ENCODE measurements around the gene TSPAN4.

The TSPAN4 gene

DNA sequence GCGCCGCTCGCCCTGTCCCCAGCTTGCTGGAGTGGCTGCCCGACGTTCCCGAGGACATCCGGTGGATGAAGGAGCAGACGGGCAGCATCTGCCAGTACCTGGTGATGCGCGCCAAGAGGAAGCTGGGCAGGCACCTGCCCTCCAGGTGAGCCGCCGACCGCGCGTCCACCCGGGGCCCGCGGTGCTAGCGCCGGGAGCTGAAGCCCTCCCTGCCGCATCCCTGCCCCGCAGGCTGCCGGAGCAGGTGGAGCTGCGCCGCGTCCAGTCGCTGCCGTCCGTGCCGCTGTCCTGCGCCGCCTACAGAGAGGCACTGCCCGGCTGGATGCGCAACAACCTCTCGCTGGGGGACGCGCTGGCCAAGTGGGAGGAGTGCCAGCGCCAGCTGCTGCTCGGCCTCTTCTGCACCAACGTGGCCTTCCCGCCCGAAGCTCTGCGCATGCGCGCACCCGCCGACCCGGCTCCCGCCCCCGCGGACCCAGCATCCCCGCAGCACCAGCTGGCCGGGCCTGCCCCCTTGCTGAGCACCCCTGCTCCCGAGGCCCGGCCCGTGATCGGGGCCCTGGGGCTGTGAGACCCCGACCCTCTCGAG is 18.3 kb upstream of the TSPAN4 start:
- no peak for DNase-seq (ENCODE audit: low spot score)

DNA sequence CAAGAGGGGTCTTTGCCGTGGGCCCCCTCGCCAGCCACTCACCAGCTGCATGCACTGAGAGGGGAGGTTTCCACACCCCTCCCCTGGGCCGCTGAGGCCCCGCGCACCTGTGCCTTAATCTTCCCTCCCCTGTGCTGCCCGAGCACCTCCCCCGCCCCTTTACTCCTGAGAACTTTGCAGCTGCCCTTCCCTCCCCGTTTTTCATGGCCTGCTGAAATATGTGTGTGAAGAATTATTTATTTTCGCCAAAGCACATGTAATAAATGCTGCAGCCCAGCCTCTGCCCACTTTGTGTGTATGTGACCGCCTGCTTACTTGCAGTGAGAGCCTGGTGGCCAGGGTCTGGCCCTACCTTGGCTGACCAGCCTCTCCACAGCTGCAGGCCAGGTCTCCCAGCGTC is 17.7 kb upstream of the TSPAN4 start:
- no peak for DNase-seq (ENCODE audit: low spot score)

DNA sequence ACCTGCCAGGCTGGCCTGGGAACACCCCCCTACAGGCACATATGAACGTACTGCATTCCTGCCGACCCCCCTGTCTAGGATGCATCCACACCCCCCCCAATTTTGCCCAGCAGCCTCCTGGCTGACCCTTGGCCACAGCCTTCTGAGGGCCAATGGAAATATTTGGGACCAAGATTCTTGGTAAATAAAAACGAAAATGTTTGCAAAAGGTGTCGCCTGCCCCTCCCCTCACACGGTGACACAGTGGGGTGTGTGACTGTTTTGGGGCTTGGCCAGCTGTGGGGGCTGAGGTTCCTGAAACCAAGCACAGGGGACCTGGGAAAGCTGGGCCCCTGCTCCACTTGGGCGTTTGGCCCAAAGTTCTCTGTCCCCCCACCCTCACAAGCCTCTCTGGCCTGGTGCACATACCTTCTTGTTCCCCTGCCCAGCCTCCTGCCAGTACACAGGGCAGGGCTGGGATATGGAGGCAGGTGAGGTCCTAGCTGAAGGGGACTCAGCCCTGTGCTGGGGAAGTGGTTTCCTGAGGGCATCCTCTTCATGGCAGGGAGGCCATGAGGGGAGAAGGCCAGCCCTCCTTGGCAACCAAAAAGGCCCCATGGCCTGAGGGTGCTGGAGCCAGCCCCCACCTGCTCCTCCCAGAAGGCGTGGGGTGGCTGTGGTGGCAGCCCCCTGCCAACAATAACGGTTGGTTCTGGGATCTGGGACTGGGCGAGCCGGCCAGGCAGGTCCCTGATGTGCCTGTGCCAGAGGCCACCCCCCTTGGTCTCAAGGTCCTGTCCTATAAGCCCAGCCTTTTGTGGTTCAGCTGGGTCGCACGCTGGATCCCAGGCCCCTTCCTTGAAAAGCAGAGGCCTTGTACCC is 17.1 kb upstream of the TSPAN4 start:
- DNase-seq (ENCODE audit: low spot score) = no peak

DNA sequence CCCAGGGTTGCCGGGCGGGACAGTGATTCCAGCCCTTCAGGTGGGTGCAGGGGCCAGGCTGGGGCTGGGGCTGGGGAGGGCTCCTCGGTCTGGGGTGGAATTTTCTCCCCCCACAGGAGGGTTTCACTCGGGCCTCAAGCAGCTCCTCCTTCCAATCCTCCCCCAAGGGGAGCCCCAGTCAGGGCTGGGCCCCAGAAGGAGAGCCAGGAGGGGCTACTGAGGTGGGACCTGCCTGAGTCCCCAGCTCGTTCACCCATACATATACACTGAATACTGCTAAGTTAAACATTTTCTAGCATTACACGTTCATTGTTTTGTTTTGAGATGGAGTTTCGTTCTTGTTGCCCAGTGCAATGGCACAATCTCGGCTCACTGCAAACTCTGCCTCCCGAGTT is 16.4 kb upstream of the TSPAN4 start:
- DNase-seq (ENCODE audit: low spot score) = no peak

DNA sequence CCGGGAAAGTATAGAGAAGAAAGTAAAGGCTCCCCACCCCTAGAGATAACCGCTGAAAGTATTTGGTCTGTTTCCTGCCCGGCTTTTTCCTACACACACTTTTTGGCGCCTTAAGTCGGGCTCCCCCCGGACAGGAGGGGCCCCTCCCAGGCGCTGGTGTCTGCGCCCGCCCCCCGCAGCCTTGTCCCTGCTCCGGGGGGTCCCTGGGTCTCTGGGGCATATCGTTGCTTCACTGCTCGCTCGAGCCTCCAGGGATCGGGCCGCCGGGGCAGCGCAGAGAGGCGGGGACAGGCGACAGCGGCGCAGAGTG is 15.9 kb upstream of the TSPAN4 start:
- no peak for DNase-seq (ENCODE audit: low spot score)

DNA sequence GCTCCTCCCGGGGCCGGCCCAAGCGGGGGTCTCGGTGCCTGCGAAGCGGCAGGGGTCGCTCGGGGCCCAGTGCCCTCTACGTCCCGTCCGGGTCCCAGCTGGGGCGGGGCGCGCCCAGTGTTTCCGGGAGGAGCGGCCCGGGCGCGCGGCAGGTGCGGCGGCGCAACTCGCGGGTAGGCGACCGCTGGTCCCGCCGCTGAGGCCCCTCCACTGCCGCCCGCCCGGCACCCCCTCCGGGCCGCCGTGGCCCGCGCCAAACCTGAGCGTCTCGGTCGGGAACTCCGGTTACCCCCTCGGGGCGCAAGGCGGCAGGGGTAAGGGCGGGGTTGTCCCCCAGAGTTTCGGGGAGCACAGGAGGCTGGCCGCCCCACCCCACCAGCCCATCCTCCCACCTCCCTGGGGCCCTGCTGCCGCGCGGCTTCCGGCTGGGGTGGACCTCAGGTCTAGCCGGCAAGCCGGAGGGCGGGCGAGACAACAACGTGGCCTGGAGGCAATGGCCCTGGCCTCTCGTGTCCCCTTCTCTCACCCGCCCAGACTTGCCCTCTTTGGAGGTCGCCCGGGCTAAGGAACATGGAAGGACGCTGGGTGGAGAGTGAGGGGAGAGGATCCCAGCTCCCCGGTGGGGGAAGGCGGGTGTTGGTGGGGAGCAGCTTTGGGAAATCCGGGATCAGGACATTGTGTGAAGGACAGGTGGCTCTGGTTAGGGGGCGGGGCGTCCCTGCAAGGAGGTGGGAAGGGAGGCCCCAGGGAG is 15.3 kb upstream of the TSPAN4 start:
- no peak for DNase-seq (ENCODE audit: low spot score)

DNA sequence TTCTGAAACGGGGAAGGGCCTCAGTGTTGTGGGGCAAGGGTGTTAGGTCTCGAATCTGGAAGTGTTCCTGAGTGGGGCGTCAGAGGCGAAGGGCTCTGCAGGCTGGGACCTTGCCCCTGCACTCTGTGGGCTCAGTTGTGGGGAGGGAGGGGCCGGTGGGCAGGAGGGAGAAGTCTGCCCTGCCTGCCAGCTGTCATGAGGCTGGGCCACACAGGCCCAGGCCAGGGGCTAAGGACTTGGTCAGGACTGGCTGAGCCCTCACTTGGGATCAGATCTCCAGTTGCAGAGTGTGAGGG is 14.8 kb upstream of the TSPAN4 start, which contains the start of gene CRACR2B:
CRACR2B (plus strand) TSS at position 23 of the 296 bp plus-strand sequence. CDS start 689 bp downstream, outside the sequence.
- DNase-seq (ENCODE audit: low spot score) = no peak

DNA sequence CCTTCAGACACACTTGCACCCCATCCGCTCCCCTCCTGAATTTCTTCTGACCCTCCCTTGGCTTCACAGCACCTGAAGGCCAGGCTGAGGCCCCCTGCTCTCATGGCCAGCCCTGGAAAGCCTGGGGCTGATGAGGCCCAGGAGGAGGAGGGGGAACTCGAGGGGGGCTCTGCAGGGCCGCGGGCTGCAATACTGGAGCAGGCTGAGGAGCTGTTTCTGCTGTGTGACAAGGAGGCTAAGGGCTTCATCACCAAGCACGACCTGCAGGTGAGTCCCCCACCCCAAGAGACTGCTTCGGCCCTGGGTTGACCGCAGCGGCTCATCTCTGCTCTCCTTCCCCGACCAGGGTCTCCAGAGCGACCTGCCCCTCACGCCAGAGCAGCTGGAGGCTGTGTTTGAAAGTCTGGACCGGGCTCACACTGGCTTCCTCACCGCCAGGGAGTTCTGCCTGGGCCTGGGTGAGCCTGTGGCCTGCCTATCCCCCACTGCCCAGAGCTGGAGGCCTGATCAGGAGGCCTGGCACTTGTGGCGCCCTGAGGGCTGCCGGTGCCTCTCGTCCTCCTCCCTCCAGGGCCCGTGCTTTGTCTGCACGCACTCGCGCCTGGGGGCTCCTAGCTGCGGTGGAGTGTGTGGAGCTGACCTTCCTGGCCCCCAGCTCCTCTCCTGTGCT is 14.0 kb upstream of the TSPAN4 start:
- DNase-seq (ENCODE audit: low spot score) = no peak

DNA sequence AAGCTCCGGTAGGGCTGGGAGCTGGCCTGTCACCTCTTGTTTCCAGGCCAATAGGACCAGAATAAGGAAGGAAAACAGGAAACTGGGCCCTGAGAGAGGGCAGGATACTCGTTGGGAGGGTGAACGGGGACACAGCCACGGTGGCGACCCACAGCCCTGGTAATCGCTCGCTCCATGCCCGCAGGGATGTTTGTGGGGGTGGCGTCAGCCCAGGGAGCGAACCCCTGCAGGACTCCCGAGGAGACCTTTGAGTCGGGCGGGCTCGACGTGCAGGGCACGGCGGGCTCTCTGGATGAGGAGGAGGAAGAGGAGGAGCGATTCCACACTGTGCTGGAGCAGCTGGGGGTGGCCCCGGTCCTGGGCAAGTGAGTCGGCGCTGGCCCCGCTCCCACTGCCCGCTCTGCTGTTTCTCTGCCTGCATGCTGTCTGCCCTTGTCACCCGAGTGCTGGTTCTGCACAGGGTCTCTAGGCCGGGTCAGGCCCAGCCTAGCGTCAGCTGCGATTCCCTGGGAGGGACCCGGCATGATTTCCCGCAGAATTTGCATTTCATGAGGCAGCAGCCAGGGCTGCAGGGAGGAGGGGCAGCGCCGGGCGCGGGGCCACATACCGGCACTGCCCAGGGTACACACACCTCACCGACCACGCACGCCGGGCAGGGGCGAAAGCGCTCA is 13.3 kb upstream of the TSPAN4 start:
- DNase-seq (ENCODE audit: low spot score) = no peak

DNA sequence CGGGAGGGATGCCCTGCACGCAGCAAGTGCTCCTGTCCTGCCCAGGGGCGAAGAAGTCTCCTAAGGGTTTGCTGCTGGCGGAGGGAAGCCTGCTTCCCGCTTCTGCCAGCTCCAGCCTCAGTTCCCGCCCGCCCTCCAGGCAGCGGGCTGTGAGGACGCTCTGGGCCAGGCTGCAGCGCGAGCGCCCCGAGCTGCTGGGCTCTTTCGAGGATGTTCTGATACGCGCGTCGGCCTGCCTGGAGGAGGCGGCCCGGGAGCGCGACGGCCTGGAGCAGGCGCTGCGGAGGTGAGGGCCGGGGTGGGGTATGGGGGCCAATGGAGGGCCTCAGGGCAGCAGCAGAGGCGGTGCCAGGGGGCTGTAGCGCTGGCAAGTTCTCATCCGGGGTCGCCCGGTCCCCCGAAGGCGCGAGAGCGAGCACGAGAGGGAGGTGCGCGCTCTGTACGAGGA is 12.8 kb upstream of the TSPAN4 start:
- no peak for DNase-seq (ENCODE audit: low spot score)

DNA sequence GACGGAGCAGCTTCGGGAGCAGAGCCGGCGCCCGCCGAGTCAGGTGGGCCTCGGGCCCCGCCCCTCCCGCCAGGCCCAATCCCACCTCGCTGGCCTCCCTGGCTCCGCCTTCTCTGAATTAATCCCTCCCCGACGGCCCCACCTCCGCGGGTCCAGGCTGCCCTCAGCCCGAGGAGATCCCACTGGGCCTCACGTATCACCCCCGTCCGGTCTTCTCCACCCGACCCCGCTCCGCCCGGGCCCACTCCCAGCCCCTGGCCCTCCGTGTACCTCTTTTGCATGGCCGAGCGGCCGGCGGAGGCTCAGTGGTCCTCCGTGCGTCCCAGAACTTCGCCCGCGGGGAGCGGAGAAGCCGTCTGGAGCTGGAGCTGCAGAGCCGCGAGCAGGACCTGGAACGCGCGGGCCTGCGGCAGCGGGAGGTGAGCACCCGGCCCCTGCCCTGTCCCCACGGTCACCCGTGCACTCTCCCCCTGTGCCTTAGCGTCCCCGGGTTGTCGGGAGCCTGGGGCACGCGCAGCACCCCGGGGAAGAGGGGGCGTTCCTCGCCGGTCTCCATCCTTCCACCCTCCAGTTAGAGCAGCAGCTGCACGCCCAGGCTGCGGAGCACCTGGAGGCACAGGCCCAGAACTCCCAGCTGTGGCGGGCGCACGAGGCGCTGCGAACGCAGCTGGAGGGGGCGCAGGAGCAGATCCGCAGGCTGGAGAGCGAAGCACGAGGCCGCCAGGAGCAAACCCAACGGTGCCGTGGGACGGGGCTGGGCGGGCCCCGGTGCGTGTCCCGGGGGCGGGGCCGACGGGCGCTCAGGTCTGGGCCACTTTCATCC is 12.1 kb upstream of the TSPAN4 start:
- no peak for DNase-seq (ENCODE audit: low spot score)

DNA sequence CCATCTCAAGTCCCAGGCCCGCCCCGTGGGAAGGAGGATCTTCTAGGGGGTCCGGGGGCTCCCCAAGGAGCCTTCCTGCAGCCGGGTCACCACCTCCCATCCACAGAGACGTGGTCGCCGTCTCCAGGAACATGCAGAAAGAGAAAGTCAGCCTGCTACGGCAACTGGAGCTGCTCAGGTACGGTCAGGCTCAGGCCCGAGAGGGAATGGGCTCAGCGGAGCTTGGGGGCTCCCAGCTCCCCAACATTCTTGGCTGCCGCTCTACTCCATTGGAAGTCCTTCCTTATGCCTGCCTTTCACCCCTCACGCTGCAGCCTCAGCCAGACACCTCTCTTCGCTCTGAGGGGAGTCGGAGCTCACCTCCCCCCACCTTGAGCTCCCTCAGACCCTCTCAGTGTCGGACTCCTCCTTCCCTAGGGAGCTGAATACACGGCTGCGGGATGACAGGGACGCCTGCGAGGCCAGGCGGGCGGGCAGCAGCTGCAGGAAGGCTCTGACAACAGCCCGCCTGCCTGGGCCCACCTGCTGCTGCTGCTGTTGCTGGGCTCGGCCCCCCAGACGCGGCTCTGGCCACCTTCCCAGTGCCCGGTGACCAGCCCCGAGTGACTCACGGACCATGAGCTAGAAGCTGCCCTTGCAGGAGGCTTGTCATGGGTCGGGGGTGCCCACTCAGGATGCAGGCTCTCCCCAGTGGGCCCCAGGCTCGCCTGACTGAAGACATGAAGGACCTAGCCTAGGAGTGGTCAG is 11.4 kb upstream of the TSPAN4 start:
- no peak for DNase-seq (ENCODE audit: low spot score)

DNA sequence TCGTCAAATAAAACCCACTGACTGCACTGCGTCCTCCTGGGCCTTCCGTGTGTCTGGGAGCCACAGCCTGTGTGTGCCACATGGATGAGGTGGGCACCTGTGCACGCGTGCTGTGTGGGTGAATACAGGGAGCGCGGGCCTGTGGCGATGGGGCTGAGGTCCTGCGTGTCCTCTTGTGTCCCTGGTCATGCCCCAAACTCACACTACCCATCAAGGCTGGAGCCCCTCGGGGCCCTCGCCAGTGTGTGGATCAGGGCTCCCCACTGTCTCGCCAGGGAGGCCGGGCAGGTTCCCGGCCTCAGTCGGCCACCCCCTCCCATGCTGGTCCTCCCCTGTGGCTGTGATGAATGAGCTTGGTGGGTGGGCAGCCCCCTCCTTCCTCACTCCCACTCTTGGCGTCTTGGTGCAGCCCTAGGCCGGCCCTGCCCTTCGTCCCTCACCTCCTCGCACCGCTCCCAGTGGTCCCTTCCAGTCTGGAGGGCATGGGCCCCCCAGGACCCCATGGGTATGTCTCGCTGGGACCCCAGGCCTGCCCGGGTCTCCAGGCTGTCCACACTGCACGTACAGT is 10.6 kb upstream of the TSPAN4 start:
- no peak for DNase-seq (ENCODE audit: low spot score)

DNA sequence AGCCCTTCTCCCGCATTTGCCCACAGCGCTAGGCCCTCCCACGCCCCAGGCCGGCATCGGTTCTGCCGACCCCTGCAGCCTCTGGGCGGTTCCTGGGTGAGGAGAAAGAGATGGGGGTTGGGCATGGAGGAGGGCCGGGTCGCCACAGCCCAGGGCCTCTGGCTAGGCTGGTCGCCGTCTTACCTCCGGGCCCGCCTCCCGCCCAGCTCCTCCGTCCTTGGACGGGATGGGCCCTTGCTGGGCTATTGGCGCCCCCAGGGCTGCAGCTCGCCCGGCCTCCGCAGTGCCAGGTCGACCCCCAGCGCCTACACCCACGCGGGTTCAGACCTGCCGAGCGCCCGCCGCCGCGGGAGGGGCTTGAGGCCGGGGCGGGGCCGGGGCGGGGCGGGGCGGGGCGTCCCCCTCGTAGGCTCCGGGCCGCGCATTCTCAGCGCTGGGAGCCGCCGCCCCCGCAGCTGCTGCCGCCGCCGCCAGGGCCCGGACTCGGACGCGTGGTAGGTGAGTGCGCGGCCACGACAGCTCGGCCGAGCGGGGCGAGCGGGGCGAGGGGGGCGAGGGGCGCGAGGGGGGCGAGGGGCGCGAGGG is 10.0 kb upstream of the TSPAN4 start, which contains the start of gene CD151:
CD151 (plus strand) TSS at position 424 of the 585 bp plus-strand sequence. CDS start 3,118 bp downstream, outside the sequence.
- peak; percentile 65 for DNase-seq (ENCODE audit: low spot score)

DNA sequence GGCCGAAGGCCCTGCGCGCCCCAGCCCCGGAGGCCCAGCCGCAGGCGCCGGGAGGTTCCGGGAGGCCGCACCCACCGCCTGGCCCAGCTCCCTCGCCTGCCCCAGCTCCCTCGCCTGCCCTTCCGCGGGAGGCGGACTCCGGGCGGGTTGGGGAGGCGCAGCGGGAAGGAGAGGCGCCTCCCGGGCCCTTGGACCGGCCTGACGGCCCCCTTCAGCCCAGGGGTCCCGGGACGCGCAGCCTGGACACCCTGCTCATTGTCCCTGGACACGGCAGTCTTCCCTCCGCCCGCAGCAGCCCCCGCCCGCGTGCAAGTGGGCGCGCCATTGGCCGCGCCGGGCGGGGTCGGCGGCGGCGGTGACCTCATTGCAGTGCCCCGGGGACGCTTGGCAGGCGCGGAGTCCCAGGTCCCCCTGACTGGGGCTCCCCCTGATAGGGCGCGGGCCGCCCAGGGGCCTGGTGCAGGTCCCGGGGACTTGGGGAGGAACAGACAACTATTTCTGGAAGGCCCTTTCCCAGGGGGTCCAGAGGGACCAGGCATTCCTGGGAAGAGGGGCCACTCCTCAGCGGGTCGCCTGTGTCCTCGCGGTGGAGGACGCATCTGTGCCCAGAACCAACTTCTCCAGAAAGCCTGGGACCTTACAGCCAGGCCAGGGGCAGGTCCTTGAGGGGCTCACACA is 9.4 kb upstream of the TSPAN4 start:
- DNase-seq (ENCODE audit: low spot score) = peak; percentile 63

DNA sequence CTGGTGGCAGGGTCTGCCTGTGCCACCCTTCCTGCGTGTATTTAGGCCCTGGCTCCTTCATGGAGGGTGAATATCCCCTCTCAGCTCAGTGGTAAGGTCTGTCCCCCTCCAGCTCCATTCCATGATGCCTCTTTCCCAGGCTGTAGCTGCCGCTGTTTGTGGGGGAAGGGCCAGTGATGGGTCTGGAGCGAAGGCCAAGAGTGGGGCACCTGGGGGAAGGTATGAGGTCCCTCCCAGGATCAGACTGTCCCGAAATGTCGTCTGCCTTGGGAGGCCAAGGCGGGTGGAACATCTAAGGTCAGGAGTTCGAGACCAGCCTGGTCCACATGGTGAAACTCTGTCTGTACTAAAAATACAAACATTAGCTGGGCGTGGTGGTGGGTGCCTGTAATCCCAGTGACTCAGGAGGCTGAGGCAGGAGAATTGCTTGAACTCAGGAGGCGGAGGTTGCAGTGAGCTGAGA is 8.8 kb upstream of the TSPAN4 start:
- DNase-seq (ENCODE audit: low spot score) = no peak

DNA sequence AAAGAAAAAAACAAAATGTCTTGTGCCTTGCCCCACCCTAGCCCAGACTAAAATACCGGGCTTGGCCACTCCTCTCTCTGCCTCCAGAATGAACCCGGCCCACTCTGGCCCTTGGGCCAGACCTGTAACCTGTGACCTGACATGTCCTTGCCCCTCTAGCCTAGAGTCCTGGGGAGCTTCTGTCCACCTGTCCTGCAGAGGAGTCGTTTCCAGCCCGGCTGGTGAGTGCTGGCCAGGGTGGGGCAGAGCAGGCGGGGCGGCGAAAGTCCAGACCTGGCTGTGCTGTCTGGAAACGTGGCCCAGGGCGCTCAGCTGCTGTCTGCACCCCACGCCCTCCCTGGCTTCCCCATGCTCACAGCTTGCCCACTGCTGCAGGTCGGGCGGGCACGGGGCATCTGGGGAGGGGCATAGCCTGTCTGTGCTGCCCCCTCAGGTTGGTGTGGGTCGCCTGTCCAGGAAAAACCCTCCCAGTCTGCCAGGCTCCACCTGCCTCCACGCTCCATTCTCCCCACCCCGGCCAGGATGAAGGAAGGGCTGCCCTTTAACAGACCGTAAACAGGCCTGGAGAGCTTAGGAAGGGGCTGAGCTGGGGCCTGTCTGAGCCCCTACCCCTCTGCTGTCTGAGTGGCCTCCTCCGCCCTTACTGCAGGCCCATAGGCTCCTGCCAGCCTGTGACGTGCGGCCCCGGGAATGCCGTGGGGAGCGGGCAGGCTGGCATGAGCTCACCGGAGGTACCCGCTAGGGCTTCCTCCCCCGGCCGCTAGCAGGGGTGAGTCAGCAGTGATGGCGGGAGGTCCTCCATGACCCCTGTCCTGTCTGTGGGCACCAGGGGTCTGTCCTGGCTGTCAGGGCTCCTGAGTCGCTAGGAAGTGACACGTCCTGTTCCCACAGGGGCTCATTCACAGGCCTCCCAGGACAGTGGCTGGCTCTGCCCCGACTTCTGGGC is 8.0 kb upstream of the TSPAN4 start:
- DNase-seq (ENCODE audit: low spot score) = no peak

DNA sequence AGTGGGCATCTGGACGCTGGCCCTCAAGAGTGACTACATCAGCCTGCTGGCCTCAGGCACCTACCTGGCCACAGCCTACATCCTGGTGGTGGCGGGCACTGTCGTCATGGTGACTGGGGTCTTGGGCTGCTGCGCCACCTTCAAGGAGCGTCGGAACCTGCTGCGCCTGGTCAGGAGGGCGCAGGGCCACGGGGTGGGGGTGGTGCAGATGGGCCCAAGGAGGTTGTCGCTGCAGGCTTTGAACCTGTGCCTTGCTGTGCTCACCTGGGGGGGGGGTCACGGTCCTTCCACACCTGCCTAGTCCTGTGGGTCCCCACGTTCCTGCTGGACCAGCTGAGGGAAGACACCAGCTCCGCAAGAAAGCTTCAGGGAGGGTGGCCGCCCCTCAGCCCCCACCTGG is 6.4 kb upstream of the TSPAN4 start:
- no peak for DNase-seq (ENCODE audit: low spot score)

Data from hematopoietic multipotent progenitor cell treated with erythropoietin and hydrocortisone succinate and interleukin-3 and kit ligand, for 15 days (in vitro differentiated cells).